HG03060 (cell line): Measurements from ENCODE around the gene OGFRL1.
A peak's percentile ranks its signal among the peaks of the same experiment; 100 is the strongest.
"Not testable (repeated sequence)": the region's sequence is repeated elsewhere in the genome, so short reads cannot be mapped to it uniquely, and the experiment has no call there.

Experiments used
- ATAC-seq: cut with Tn5 transposase; IDR thresholded peaks from one replicate; pipeline ENCODE4 v1.9.1; 2021; ENCODE audit warnings: low read depth, moderate number of reproducible peaks; ENCODE audit not compliant: unreplicated experiment

Gene OGFRL1

DNA sequence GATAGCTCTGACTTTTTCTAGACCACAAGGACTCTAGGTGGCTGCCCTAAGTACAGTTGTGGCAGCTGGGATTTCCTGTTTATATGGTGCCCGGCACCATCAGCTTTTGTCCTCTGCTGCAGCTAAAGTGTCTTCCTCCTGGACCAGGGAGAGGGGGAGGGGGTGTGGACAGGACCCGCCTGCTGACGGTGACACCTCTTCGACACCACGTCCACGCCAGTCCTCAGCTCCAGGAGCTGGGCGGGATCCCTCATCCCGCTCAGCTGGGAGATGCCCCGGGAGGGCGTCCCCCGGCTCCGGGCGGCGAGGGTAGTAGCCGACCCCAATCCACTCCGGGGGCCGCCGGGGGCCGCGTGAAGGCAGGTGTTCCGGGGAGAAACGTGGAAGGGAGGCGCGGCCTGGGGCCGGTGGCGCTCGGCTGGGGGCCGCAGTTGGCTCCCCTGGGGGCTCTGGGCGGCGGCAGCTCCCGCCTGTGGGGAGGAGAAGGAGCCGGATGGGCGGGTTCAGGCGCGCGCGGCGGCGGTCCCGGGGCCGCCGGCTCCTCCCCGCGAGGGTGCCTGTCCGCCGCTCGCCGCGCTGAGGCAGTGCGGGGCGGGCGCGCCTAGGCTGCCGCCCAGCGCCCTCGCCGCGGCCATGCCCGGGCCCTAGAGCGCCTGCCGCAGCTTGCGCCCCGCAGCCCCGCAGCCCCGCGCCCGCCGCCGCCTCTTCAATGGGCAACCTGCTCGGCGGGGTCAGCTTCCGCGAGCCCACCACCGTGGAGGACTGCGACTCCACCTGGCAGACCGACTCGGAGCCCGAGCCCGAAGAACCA is at the start of gene OGFRL1:
TSS of gene OGFRL1 (plus strand) at position 584 of the 811 bp plus-strand sequence. CDS start at position 710, 126 bp downstream.
- peak; percentile 66 for ATAC-seq

GRCh38 chr6:71239694-71240093 is 48.9 kb upstream of the OGFRL1 start:
- no peak for ATAC-seq

DNA sequence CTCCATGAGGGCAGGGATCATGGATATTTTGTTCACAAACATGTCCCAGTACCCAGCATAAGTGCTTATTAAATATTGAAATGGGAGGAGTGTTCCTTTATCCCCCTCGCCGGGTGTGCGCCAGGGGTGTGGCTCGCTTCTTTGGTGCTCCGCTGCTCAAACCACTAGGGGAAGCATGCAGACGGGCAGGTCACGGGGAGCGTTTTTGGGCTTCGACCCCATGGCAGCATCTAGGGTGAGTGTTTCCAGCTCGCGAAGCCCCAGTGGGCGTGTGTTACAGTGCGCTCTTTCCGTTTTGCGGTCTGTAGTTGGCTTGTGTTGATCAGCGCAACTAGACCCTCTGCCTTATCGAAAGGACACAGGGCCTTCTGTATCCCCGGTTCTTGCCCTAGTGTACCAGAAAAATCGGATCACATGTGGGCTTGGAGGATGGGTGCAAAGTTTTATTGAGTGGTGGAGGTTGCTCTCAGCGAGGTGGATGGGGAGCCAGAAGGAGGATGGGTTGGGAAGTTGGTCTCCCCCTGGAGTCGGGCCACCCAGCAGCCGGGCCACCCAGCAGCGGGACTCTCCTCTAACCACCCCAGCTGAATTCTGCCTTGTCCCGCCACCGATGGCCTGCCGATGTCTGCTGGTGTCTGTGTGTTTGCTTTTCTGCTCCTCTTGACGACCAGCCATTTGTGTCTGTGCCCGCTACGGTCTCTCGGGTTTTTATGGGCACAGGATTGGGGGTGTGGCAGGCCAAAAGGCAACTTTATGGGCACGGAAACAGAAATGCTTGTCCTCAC is 43.2 kb upstream of the OGFRL1 start:
- no peak for ATAC-seq

GRCh38 chr6:71246596-71246995 is 42.0 kb upstream of the OGFRL1 start:
- no peak for ATAC-seq

GRCh38 chr6:71248306-71248765 is 40.3 kb upstream of the OGFRL1 start:
- ATAC-seq, result peak; percentile 88

- no peak for ATAC-seq
These were observed 39.6 kb upstream of the OGFRL1 start for GRCh38 chr6:71248878-71249544.

- ATAC-seq, result no peak
These were observed 38.5 kb upstream of the OGFRL1 start for GRCh38 chr6:71250099-71250602.

DNA sequence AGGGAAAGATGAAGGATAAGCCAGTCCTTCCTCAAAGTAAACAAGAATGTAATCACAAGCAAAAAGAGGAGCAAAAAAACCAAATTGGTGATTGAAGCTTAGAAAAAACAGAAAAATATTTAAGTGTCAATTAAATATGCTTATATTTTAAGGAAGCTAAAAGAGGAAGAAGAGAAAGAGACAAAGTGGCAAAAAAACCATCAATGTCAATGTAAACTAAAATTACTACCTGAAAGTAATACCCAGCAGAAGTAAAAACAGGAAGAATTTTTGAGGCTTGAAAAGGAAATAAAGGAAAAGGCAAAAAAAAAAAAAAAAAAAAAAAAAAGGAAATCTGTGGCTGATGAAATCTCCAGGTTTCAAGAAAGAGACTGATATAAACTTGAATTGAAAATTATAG is 36.2 kb upstream of the OGFRL1 start:
- no peak for ATAC-seq

GRCh38 chr6:71252960-71253359 is 35.7 kb upstream of the OGFRL1 start:
- ATAC-seq, result no peak

GRCh38 chr6:71254323-71254722 is 34.3 kb upstream of the OGFRL1 start:
- ATAC-seq, result no peak

GRCh38 chr6:71258078-71258866 is 30.3 kb upstream of the OGFRL1 start:
- ATAC-seq, result no peak

DNA sequence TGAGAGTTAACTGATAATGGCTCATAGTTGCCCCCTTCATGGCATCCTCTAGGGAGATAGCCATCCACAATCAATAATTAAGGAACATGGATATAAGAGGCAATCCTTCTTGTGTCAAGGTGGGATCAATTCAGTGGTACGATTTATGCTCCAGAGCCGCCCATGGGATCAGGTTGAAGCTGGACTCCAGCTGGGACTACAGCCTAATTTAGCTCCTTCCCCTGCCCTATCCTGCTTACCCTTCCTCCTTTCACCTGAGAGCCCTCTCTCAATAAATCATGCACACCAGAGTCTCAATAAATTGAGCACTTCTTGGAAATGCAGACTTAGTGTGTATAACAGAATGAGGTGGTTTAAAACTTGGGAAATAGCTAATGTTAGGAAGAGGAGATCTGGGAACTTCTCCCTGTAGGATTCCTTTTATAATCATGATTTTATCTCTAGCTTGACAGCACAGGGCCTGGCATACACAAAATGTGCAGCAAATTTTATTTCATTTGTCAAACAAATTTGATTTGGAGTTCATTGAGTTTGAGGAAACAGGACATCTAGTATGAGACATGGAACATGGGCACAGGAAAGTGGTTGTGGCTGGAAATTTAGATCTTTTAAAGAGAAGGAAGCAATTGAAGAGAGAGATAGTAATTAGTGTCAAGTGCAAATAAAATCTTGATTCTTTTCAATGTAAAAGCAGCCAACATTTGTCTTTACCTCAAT is 28.6 kb upstream of the OGFRL1 start:
- no peak for ATAC-seq

DNA sequence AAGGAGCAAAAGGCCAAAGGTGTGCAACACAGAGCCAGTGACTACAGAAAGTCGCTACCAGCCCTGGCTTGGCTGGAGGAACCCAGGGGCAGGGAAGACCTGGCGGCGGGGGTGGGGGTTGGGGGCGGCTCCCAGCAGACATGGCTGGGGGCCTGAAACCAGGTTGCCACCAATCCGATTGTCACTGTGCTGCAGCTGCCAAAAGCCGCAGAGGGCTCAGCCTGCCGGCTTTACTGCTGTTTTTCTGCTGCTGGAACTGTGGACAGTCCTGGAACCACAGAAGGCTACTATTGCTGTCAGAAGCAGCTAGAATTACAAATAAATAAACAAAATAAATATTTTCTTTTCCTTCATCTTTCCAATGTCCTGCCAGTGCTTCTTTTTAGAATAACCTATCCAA is 25.7 kb upstream of the OGFRL1 start:
- ATAC-seq, result no peak

GRCh38 chr6:71266392-71266791 is 22.2 kb upstream of the OGFRL1 start:
- ATAC-seq, result not testable (repeated sequence)

DNA sequence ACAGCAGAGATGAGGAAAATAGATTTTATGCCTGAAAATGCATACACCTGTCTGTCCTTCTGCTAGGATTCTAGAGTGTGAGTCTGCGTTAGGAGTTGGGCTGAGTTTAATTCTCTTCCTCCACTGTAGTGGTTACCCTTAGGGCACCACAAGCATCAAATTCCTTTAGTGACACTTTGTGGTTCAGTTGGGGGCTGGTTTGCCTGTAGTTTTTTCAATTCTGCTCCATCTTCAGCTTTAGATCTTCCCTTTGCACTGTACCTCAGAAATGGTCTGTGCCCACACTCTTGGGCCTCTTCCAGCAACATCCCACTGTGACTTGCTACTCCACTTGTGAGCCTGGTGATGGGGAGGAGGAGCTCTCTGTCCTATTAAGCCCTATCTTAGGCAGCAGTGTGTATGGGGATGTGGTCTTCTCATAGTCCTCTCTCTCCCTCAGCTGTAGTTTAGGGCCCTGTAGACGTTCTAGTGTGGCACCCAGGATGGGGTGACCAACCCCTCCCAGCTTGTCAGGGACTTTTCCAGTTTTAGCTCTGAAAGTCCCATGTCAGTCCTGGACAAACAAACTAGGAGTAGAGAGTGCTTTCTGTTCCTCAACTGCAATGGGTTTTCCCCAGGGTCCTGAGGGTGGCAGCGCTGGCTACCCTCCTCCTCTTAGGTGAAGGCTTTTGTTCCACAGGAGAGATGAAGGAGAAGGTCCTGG is 19.7 kb upstream of the OGFRL1 start:
- ATAC-seq, result no peak

DNA sequence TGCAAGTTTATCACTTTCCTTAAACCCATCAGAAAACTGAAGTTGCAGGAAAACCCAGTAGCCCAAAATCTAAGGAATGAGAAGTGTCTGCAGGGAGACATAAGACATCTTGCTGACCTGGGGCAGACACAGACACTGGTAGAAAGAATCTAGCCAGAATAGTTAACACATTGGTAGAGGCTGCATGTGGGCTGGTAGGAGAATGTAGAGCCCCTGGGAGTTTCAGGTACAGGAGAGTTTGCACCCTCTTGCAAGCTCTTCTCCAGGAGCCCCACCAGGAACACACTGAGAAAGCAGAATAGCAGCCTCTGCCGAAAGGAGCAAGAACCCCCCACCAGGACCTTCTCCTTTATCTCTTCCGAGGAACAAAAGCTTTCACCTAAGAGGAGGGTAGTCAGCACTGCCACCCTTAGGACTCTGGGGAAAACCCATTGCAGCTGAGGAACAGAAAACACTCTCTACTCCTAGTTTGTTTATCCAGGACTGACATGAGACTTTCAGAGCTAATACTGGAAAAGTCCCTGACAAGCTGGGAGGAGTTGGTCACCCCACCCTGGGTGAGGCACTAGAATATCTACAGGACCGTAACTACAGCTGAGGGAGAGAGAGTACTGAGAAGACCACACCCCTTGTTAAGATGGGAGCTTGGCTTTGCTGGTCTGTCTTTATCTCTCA is 10.5 kb upstream of the OGFRL1 start:
- no peak for ATAC-seq

GRCh38 chr6:71279321-71279720 is 9.3 kb upstream of the OGFRL1 start:
- ATAC-seq, result no peak

GRCh38 chr6:71279740-71280139 is 8.9 kb upstream of the OGFRL1 start:
- ATAC-seq, result no peak
